Suppressor macrophage treated with lipopolysaccharide for 1 hour (primary cell): ENCODE data around the gene CLBA1.

Experiments used
- DNase-seq, 3 donors: peaks; one replicate each; pipeline ENCODE4 v3.0.0-alpha.2; 2020 to 2022

CLBA1 gene

DNA sequence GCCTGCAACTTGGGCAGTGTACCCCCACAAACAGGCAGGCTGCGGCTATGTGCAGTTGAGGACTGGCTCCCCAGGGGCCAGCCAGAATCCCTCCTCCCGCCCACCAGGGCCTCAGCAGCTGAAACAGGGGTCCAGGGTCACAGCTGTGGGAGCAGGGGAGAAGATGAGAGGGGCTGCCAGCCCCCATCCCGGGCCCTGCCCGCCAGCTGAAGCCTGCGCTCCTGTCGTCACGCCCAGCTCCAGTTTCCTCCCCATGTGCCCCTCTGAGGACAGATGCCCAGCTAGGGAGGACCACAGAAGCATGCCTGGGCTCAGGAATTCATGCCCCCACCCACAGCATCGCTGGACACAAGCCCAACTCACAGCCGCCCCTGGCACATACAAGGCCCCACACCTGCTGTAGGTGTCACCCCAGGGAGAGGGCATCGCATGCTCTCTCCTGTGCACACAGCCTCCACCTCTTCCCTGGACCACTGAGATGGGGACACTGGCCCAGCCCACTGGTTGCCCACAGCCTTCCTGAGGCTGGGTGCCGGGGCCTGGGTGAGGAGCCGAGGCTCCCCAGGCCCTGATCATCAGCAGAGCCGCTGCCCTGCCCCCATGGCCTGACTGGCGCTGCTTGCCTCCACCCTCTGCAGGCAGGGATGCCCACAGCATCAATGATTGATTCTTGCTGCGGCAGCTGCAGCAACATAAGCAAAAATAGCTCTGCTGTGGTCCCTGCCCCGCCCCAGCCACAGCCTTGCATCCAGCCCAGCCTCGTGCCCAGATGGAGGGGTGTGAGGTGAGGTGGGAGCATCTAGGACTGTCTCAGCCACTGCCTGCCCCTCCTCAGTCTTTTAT, 3.7 kb upstream of the CLBA1 start:
- DNase-seq, result no peak

GRCh38 chr14:104982548-104983230, 2.9 kb upstream of the CLBA1 start:
- no peak for DNase-seq

DNA sequence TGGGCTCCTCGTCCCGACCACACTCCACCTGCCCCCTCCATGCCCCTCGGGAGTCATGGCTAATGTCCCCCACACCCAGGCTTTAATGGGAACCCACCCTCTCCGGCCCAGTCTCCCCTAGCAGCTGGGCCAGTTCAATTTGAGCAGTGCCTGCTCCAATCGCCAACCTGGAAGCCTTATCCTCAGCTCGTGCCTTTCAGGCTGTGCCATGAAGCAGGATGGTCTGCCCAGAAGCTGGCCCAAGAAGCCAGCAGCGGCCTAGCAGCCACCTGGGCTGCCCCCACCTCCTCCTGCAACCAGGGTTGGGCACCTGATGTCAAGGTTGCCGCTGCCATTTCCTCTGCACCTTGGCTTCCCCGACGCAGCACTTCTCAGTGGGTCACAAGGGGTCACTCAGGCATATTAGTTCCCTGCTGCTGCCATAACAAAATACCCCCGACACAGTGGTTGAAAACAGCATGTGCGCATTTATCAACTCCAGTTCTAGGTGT, 2.3 kb upstream of the CLBA1 start:
- no peak for DNase-seq

- DNase-seq, result no peak
Measured at GRCh38 chr14:104984056-104984894, 1.3 kb upstream of the CLBA1 start.

DNA sequence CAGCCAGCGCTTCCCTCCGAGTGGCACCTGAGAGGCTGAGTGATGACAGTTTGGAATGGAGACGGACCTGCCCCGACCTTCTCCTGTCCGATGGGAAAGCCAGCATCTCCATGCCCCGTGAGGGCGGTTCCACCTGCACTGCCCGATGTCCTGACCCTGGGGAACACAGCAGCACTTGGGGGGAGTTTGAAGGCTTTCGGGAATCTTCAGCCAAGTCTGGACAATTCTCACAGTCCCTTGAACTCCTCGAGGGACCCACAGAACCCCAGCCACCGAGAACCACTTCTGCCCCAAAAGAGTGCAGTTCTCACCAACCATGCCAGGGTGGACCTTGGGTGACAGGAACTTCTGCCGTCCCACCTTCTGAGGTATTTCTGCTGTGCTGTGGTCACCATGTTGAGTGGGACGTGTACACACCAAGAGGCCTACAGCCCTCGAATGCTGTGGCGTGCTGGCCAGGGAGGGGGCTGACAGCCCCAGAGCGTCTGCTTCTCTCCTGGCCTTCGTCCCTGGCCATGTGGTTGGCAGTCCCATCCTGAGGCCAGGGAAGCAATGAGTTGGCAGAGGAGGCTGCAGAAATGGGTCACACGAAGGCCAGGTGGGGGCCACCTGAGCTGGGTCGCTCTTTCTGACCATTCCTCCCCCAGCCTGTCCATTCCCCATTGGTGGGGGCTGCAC, 1.0 kb downstream of the CLBA1 start:
- no peak for DNase-seq

DNA sequence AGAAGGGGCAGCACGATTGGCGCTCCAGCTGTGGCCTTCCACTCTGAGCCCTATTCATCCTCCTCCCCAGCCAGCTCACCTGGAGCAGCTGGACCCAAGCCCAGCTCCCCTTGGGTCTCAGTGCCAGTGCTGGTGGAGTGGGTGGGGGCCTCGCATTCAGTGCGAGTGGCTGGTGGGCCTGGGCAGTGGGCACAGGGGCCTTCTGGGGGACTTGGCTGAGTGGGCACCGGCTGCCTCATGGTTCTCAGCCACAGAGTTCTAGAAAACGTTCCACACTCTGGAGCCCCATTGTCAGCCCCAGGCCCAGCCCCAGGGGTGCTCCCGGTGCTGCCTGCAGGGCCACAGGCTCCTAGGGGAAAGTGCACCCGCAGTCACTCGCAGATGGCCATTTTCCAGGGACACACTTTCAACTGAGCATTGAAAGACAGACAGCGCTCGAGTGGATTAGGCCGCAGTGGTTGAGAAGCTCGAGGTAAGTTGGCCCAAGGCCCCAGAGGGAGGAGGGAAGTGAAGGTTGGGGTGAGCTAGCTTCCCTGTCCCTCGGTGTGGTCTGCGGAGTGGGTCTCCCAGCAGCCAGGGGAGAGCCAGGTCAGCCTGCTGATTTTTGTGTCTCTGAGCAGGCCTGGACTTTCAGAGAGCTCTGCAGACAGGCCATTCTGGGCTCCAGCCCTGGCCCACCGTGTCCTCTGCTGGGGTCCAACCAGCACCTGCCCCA, 3.8 kb downstream of the CLBA1 start:
- no peak for DNase-seq

DNA sequence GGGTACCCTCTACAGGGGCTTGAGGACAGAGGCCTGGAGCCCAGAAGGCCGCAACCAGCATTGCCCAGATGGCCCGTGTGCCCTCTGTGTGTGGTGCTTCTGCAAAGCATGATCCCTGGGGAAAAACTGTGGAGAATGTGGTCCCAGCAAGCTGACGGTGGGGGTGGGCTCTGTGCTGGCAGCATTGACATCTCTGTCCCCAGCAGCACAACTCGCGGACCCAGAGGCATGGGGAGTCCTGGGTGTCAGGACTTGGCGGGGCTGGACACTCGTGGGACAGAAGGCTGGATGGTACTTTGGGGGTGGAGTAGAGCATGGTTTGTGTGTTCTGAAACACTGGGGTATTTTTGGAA, 4.3 kb downstream of the CLBA1 start:
- no peak for DNase-seq

GRCh38 chr14:104991896-104992230, 6.3 kb downstream of the CLBA1 start:
- no peak for DNase-seq

DNA sequence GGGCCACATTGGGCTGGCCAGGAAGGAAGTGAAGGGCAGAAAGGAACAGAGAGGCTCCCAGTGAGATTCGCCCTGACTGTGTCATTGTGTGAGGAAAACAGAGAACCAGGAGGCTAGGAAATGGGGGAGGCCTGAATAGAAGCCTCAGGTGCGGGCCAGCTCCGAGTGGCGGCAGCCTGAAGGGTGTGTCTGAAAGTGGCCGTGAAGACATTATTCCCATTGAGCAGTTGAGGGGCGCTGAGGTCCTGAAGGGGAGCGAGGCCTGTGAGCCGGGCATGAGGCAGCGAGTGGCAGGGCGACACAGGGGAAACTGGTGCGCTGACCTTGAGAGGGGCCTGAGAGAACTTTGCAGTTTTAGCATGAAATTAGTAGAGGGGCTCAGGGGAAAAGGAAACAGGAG, 6.9 kb downstream of the CLBA1 start:
- no peak for DNase-seq

DNA sequence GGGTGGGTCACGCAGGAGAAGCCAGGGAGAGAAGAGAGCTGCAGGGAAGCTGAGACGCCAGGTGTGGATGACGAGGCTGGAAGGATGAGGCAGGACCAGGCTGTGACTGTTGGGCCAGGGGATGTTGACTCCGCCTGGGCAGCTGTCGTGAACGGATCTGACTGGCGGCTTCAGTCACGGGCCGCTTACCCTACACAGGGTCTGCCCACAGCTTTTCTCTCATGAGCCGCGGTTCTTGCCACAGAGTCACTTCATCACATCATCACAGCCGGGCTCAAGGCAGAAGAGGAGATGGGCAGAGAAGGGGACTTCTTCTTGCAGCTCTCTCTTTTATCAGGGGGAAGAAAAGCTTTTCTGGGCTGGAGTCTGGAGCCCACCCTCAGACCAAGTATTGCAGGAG, 7.7 kb downstream of the CLBA1 start:
- DNase-seq, result no peak

GRCh38 chr14:104993808-104994591, 8.4 kb downstream of the CLBA1 start:
- DNase-seq, result no peak

DNA sequence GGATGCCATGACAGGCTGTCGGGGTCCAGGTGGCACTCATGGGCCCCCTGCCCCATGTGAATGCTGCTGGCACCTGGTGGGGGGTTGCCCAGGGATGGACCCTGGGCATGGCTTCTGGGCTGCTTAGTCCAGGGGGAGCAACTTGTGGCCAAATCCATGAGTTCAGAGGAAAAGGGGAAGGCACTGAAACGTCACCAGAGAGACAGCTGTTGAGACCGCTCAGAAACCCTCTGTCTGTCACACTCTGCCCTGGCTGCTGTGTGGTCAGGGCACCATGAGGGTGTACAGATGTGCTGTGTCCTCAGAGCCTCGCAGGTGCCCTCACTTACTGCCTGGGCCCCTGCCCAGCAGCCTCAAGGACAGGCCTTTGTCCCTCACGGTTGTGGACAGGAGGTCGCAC, 9.4 kb downstream of the CLBA1 start:
- DNase-seq, result no peak

DNA sequence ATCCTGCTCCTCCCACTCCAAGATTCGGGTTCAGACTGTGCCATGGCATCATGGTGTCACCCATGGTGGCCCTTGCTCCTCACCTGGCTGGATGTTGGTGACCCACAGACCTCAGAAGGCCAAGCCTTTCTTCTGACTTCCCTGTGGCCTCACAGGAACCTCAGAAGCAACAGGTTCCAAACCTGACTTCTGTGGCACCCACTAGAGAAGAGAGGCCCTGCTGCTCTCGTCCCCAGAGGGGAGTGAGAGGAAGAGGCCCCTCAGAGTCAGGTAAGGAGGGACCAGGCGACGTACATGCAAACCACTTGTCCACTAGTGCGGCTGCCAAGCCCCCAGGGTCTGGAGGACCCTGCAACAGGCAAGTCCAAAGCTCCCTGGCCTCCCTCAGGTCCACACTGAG, 10.4 kb downstream of the CLBA1 start:
- no peak for DNase-seq

DNA sequence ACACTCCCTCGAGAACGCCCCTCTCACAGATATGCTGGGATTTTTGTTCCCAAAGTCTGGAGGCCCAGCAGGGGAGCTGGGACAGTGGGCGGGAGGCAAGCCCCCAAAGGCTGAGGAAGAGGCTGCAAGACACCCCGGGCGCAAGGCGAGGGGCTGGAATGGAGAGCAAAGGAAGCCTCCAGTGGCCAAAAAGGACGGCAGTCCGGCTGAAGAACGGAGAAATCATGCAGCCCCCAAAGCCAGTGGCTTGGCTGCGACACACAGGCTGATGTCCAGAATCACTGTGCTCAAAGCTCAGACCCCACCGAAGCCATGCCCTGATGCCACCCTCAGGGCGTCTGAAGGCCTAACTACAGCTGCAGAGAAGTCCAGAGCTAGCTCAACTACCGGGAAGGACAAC, 10.9 kb downstream of the CLBA1 start:
- DNase-seq, result no peak

GRCh38 chr14:104998801-104999200, 13.2 kb downstream of the CLBA1 start:
- DNase-seq, result no peak

DNA sequence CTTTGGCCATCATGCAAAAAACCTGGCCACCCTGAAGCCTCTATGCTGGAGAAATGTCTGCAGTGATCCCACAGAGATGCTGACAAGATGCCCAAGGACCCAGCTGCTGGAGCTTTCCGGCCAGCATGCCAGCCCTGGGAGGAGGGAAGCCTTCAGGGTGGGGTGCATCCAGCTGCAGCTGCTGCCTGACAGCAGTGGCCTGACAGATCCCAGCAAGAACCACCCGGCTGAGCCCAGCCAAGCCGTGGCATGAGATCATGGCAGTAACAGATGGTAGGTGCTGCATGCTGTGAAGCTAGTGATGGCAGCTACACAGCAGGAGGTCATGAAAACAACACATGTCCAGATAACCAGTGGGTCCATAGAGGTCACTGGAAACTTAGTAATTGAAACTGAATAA, 13.8 kb downstream of the CLBA1 start:
- DNase-seq, result no peak

- DNase-seq, result no peak
Measured at GRCh38 chr14:105005329-105005928, 19.8 kb downstream of the CLBA1 start.

DNA sequence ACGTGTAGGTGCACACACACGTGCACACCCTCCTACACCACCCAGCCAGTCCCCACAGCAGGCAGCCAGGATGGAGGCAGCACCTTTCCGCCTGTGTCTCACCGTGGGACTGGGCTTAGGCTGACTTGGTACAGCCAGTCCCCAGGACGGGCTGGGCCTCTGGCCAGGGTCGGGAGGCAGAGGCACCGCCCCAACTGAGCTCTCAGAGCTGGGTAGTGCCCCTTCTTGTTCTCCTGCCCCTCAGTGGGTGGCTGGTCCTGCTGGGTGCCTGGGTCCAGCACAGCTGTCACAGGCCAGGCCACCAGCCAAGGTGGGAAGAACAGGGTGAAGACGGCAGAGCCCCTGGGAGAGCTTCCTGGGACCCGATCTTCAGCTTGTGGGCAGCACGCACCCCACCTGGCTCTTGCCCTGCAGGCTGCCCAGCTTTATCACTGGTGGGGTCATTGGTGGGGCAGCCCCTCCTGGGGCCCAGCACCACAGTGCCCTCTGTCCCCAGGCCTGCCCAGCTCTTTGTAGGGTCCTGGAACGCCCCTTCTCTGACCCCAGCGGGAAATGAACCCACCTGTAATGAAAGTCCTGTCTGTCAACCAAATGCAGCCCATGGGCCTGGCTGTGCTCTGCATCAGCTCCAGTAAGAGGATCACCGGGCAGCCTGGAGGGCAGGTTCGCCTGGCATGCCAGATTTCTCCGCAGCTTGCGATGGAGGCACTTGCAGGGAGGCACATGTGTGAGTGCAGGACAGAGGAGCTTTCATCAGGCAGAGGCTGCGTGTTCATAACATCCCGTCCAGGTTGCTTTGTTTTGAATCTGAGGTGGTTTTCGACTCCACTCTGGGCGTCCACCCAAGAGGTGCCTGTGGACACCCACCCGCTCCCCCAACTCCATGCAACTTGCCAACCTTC, 20.6 kb downstream of the CLBA1 start:
- no peak for DNase-seq

DNA sequence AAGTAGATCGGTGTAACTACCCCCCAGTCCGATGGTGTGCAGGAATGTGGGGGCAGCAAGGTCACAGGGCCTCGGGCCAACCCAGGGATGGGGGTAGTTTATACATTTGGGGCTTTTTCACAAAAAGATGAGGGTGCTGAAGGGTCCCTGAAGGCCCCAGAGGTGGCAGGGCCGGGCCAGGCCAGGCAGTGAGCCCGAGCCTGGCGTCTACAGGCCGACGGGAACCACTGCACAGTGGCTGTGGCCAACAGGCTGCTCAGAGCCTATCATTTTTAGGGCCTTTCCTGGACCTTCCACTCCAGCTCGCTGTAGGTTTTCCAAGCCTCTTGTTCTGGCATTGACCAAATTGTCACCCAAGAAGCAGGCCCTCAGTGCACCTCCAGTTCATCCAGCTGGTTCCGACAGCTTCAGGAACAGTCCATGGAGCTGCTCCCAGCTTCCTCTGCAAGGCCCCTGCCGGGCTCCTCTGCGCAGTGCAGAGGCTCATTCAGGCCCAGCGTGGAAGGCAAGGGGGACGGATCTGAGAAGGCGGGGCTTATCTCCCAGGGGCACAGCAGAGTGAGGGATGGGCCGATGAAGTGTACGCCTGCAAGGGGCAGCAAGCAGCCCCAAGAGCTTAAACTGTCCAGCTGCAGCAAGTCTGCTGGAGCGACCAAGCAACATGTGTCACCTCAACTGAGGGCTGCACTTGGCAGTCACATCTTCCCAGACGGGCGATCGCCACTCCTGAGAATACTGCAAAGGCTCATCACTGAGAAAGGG, 21.4 kb downstream of the CLBA1 start:
- no peak for DNase-seq
